Breast epithelium (tissue), 3 donors: ENCODE measurements around the gene RERE.

Experiments used
- POLR2A ChIP-seq: fragments of 450-650 bp; IDR thresholded peaks from one replicate; pipeline ENCODE4 v1.6.1; 2016; ENCODE audit warnings: antibody characterized with exemption, mild to moderate bottlenecking, moderate library complexity
- POLR2AphosphoS5 ChIP-seq, 3 donors: sonication (generic); formaldehyde crosslinking; IDR thresholded peaks; one replicate each; pipeline ENCODE4 v1.6.1; 2017; ENCODE audit warnings: antibody characterized with exemption in 3 of 3
- TF ChIP-seq, protein P1 (sequence below), 3 donors: fragments of 450-650 bp; IDR thresholded peaks; one replicate each; pipeline ENCODE4 v1.5.1; 2016 to 2017; ENCODE audit warnings: antibody characterized with exemption in 3 of 3, mild to moderate bottlenecking in 3 of 3, moderate library complexity in 3 of 3

DNA sequence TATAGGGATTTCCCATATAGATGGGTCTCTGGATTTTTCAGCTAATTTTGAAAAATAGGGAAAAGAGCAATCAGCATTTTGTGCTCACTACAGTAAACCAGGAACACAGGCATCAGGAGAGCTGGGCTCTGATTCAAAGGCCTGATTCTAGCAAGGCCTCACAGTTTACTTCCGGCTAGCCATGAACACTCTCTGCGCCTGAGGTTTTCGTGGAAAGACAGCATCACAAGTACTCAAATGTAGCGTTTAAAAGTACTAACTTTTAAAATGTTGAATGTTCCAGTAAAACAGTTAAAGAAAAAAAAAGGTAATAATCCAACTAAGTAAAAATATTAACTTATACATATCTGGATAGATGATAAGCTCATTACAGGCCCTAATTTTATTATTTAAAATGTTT, 379.0 kb downstream of the RERE start:
- TF ChIP-seq, protein P1, sequence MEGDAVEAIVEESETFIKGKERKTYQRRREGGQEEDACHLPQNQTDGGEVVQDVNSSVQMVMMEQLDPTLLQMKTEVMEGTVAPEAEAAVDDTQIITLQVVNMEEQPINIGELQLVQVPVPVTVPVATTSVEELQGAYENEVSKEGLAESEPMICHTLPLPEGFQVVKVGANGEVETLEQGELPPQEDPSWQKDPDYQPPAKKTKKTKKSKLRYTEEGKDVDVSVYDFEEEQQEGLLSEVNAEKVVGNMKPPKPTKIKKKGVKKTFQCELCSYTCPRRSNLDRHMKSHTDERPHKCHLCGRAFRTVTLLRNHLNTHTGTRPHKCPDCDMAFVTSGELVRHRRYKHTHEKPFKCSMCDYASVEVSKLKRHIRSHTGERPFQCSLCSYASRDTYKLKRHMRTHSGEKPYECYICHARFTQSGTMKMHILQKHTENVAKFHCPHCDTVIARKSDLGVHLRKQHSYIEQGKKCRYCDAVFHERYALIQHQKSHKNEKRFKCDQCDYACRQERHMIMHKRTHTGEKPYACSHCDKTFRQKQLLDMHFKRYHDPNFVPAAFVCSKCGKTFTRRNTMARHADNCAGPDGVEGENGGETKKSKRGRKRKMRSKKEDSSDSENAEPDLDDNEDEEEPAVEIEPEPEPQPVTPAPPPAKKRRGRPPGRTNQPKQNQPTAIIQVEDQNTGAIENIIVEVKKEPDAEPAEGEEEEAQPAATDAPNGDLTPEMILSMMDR (IDR thresholded peaks at IDR 0.05), result no peak
- no peak for TF ChIP-seq POLR2AphosphoS5 (IDR thresholded peaks at IDR 0.05)
- no peak for TF ChIP-seq POLR2A
